Ovary (tissue), 9 donors: Measurements from ENCODE around the gene STK32C. TPM values are rescaled to one million over a fixed set of nuclear protein-coding genes. Genes with fewer than 3 reads are reported as not detected.

ENCODE experiments used
- DNase-seq, 5 donors: peaks; one replicate each; pipeline ENCODE4 v3.0.0-alpha.2; 2019 to 2020
- H3K27ac ChIP-seq, 2 donors: fragments of 200-600 bp; one replicate each; pipeline versions ENCODE4 v1.5.1 to v1.8.0; 2019 to 2022
- H3K27me3 ChIP-seq: fragments of 200-600 bp; one replicate; pipeline ENCODE4 v1.8.0; 2022
- H3K36me3 ChIP-seq: fragments of 200-600 bp; sonication (generic); one replicate; pipeline ENCODE4 v1.5.1; 2019
- H3K4me1 ChIP-seq: one replicate; pipeline ENCODE4 v1.8.1; 2013; ENCODE audit warnings: mild to moderate bottlenecking, moderate library complexity; ENCODE audit not compliant: insufficient read depth
- H3K4me3 ChIP-seq: fragments of 200-600 bp; sonication (generic); one replicate; pipeline ENCODE4 v1.5.1; 2017
- H3K9me3 ChIP-seq, 2 donors: fragments of 200-600 bp in 1 of 2; sonication (generic) in 1 of 2; one replicate each; pipeline versions ENCODE4 v1.5.1 to v1.8.1; 2013 to 2019; ENCODE audit warnings: mild to moderate bottlenecking in 1 of 2, moderate library complexity in 1 of 2
- EP300 ChIP-seq: sonication (generic); formaldehyde crosslinking; IDR thresholded peaks from one replicate; pipeline ENCODE4 v1.6.1; 2017; ENCODE audit warnings: antibody characterized with exemption
- POLR2A ChIP-seq: fragments of 450-650 bp; IDR thresholded peaks from one replicate; pipeline ENCODE4 v1.6.1; 2017; ENCODE audit warnings: antibody characterized with exemption, mild to moderate bottlenecking, moderate library complexity
- WGBS, 3 donors: extraction: QIAGEN DNeasy Blood & Tissue Kit in 1 of 3; methylation state at CpG; one replicate each; pipeline versions ENCODE4 v1.1.5 to v1.1.7; 2013 to 2017; 5-methylcytosine and 5-hydroxymethylcytosine counted together
- intact Hi-C, 4 donors: fragments of 100-400 bp; cut with DNase I; formaldehyde crosslinking; loops; one replicate each; pipeline versions ENCODE4 v1.11.0 to v1.15.1; 2022 to 2023
- polyA plus RNA-seq, 2 donors: library from polyadenylated mRNA; stranded (reverse); fragments of 200-250 nt in 1 of 2; fragments of 350-450 nt in 1 of 2; fragmentation: Illumina TruSeq in 1 of 2; extraction: RNeasy Lipid Tissue Mini Kit (QIAGEN cat#74804) in 1 of 2; gene quantifications; one replicate each; pipeline ENCODE4 v1.2.3, GENCODE V29; 2013 to 2014
- total RNA-seq, 7 donors: library from RNA; depleted of rRNA in 2 of 7; stranded (reverse); fragments of >200 nt in 2 of 7; fragmentation: NEBNext Ultra II Directional in 3 of 7; extraction: Animal tissue kit (Norgen Biotek cat#: 25700) in 3 of 7; gene quantifications; one replicate each; pipeline versions ENCODE4 v1.1.0 to v1.2.4, GENCODE V29; 2016 to 2023
- TF ChIP-seq, protein P1 (sequence below), 3 donors: fragments of 450-650 bp in 2 of 3; fragments of 200-600 bp in 1 of 3; IDR thresholded peaks; one replicate each; pipeline versions ENCODE4 v1.5.1 to v1.8.0; 2016 to 2022; ENCODE audit warnings: antibody characterized with exemption in 3 of 3, mild to moderate bottlenecking in 1 of 3
- donor health status: DM: no; HTN: no; CAD: no; lungs with moderate emphysema.
- donor health status: DM: no; HTN: no; CAD: no.
- donor health status: Bipolar disorder and iron deficiency.
- donor health status: DM: yes; HTN: yes; CAD: no.
- donor health status: DM: no; HTN: no; CAD: no.
- donor health status: DM: yes; HTN: yes; CAD: no.

The STK32C gene
- total and polyA plus RNA-seq, 9 donors: 2.6 to 13.8 (median 8.8) TPM

DNA sequence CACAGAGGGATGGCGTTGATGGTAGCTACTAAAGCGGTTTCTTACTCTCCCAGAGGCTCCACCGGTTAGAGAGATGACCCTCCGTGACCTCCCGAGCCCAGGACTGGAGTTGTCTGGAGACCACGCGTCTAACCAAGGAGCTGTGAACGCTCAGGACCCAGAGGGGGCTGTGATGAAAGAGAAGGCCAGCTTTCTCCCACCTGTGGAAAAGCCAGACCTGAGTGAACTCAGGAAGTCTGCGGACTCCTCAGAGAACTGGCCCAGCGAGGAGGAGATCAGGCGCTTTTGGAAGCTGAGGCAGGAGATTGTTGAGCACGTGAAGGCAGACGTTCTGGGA lies 40.1 kb upstream of the STK32C start:
- no peaks in the 10 kb centered on the region for H3K36me3 ChIP-seq
- peak in 1 of 5 donors; percentile 21 for DNase-seq
- no peaks in the 10 kb centered on the region for H3K9me3 ChIP-seq
- H3K27me3 ChIP-seq: no peaks in the 10 kb centered on the region
- H3K27ac ChIP-seq: no peak overlapping the region
- intact Hi-C loops: no loop called here
- TF ChIP-seq POLR2A: no peak
- TF ChIP-seq, protein P1, sequence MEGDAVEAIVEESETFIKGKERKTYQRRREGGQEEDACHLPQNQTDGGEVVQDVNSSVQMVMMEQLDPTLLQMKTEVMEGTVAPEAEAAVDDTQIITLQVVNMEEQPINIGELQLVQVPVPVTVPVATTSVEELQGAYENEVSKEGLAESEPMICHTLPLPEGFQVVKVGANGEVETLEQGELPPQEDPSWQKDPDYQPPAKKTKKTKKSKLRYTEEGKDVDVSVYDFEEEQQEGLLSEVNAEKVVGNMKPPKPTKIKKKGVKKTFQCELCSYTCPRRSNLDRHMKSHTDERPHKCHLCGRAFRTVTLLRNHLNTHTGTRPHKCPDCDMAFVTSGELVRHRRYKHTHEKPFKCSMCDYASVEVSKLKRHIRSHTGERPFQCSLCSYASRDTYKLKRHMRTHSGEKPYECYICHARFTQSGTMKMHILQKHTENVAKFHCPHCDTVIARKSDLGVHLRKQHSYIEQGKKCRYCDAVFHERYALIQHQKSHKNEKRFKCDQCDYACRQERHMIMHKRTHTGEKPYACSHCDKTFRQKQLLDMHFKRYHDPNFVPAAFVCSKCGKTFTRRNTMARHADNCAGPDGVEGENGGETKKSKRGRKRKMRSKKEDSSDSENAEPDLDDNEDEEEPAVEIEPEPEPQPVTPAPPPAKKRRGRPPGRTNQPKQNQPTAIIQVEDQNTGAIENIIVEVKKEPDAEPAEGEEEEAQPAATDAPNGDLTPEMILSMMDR (IDR thresholded peaks at IDR 0.05): no peak
- 85 to 87% (median 87%) methylated on average over 13 of the region's 13 CpGs for WGBS, 3 donors
- H3K4me3 ChIP-seq: no peak overlapping the region
- no peaks in the 10 kb centered on the region for H3K4me1 ChIP-seq

DNA sequence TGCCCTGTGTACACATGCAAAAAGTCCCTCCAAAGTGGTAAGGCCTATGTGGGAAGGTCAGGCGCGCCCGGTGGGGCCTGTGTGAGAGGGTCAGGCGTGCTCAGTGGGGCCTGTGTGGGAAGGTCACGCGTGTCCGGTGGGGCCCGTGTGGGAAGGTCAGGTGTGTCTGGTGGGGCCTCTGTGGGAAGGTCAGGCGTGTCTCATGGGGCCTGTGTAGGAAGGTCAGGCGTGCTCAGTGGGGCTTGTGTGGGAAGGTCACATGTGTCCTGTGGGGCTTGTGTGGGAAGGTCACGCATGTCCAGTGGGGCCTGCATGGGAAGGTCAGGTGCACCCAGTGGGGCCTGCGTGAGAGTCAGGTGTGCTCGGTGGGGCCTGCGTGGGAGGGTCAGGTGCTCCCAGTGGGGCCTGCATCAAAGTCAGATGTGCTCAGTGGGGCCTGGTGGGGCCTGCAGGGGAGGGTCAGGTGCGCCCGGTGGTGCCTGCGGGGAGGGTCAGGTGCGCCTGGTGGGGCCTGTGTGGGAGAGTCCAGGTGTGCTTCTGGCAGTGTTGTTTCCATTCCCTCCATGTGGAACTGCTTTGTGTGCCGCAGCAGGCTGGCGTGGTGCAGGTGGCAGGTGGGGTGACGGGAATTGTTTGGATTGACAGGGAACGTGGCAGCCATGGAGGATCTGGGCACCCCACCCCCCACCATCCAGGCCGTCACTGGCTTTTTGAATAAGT lies 39.6 kb upstream of the STK32C start:
- no peak overlapping the region for H3K4me3 ChIP-seq
- TF ChIP-seq, protein P1 (IDR thresholded peaks at IDR 0.05): no peak
- TF ChIP-seq EP300 (no peak), POLR2A (no peak)

DNA sequence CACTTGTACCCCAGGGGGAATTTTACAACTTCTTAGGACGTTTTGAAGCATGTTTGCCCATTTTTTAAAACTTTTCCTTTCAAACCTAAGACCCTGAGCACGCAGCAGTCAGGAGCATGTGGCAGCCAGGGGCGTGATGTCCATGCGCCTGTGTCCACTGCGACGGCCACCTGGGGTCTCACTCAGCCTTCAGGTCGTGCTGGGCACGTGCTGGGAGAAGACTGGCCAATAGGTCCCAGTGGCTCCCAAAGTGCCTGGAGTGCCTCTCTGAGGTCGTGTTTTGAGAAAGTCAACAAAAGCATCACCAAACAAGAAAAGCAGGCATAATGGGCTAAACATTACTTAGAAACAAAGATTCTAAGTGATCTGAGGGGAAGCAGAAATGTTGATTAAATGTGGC lies 39.1 kb upstream of the STK32C start:
- TF ChIP-seq, protein P1 (IDR thresholded peaks at IDR 0.05): no peak
- no peak for TF ChIP-seq EP300
- no peak for TF ChIP-seq POLR2A
- Histone ChIP-seq H3K9me3 (no peaks in the 10 kb centered on the region), H3K27ac (no peak overlapping the region), H3K36me3 (no peaks in the 10 kb centered on the region), H3K4me3 (no peak overlapping the region), H3K4me1 (no peaks in the 10 kb centered on the region), H3K27me3 (no peaks in the 10 kb centered on the region)
- intact Hi-C loops: no loop called here
- WGBS, 3 donors: 89 to 92% (median 90%) methylated on average over 9 of the region's 9 CpGs
- DNase-seq: no peak

More for the DNA sequence above, 39.6 kb upstream of the STK32C start:
- DNase-seq: peak in 1 of 5 donors; percentile 27
- Histone ChIP-seq H3K27ac (no peak overlapping the region), H3K9me3 (no peaks in the 10 kb centered on the region), H3K4me1 (no peaks in the 10 kb centered on the region), H3K36me3 (no peaks in the 10 kb centered on the region), H3K27me3 (no peaks in the 10 kb centered on the region)
- intact Hi-C loops: no loop called here
- 85 to 89% (median 88%) methylated on average over 23 of the region's 23 CpGs for WGBS, 3 donors

DNA sequence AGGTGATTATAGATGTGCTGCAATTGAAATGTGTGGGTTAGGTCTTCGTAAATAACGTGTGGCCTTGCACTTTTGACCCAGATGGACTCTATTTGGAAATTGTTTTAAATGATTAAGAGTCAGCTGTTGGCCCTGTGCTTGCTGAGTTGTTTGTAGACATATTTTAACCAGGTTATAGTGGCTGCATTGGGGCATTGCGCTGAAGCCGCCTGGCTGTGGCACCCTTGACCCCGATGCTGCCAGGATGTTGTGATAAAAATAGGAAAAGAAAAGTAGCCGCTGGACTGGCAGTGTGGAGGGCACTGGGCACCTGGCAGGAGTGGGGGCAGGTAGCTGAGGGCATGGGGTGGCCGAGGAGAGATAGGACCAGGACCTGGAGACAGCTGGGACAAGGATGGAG lies 37.6 kb upstream of the STK32C start:
- Histone ChIP-seq H3K9me3 (no peaks in the 10 kb centered on the region), H3K36me3 (no peaks in the 10 kb centered on the region), H3K27ac (no peak overlapping the region), H3K4me3 (no peak overlapping the region), H3K27me3 (no peaks in the 10 kb centered on the region), H3K4me1 (no peaks in the 10 kb centered on the region)
- intact Hi-C loops: no loop called here
- TF ChIP-seq EP300 (no peak), POLR2A (no peak)
- TF ChIP-seq, protein P1 (IDR thresholded peaks at IDR 0.05): no peak
- 38 to 73% (median 56%) methylated on average over 7 of the region's 7 CpGs for WGBS, 3 donors
- DNase-seq: peak in 1 of 5 donors; percentile 29
